ENCODE data around the gene TUBB6.

The TUBB6 gene

DNA sequence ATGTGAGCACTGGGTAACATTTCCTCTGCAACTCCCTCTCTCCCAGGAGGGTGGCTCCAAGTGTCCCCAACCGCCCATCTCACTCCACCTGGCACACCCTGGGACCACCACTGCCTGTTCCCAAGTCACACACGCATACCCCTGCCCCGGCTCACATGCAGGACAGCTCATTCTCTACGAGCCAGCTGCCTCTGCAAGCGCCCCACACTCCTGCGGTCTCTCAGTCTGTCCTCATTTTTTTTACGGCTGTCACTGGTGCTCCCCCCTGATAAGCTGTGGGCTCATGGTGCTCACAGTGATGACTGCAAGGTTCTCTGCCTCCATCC lies 38.2 kb downstream of the TUBB6 start:
- TF ChIP-seq, protein P1, sequence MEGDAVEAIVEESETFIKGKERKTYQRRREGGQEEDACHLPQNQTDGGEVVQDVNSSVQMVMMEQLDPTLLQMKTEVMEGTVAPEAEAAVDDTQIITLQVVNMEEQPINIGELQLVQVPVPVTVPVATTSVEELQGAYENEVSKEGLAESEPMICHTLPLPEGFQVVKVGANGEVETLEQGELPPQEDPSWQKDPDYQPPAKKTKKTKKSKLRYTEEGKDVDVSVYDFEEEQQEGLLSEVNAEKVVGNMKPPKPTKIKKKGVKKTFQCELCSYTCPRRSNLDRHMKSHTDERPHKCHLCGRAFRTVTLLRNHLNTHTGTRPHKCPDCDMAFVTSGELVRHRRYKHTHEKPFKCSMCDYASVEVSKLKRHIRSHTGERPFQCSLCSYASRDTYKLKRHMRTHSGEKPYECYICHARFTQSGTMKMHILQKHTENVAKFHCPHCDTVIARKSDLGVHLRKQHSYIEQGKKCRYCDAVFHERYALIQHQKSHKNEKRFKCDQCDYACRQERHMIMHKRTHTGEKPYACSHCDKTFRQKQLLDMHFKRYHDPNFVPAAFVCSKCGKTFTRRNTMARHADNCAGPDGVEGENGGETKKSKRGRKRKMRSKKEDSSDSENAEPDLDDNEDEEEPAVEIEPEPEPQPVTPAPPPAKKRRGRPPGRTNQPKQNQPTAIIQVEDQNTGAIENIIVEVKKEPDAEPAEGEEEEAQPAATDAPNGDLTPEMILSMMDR (IDR thresholded peaks at IDR 0.05; ENCODE audit: low read depth, low read length): no peak
- no peak overlapping the region for H3K4me3 ChIP-seq (replicated peaks in 1 of 2; ENCODE audit: low read depth in 2 of 2, low read length in 2 of 2)
- no peak for DNase-seq (ENCODE audit: low read depth in 2 of 2)

DNA sequence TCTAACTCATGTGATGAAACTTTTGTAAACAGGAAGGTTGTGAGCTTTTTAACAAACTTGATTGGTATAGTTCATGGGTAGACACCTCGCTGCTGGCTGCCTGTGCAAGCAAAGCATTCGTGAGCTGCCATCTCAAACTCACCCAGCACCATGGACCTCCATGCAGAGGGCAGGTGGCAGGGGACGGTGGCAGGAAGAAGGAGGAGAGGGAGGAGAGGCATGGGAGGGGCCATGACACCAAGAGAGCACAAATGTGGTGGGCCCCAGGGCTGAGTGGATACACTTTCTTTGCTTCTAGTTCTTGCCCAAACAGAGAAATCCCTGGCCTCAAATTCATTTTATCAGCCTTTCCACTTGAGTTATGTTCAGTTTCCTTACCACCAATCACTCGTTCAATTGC lies 39.9 kb downstream of the TUBB6 start:
- no peak for DNase-seq (ENCODE audit: low read depth in 2 of 2)
- H3K4me3 ChIP-seq (replicated peaks in 1 of 2; ENCODE audit: low read depth in 2 of 2, low read length in 2 of 2): no peak overlapping the region
- TF ChIP-seq, protein P1 (IDR thresholded peaks at IDR 0.05; ENCODE audit: low read depth, low read length): no peak

DNA sequence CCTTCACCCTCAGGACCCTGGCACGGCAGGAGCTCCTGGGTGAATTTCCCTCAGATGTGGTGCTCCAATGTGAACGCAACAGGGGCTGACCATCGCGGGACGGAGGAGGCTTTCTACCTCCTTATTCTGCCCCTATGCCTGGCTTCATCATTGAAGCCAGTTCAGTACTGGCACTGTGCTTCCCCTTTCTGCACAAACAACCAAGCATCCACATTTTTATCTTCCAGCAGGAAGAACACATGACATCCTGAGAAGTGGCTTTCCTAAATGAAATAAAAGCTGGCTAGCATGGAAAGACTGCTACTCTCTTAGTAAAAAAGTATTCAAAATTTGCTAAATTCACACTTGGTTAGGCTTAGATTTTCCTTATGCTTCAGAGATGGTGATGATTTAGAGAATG lies 44.1 kb downstream of the TUBB6 start:
- no peak overlapping the region for H3K4me3 ChIP-seq (replicated peaks in 1 of 2; ENCODE audit: low read depth in 2 of 2, low read length in 2 of 2)
- TF ChIP-seq, protein P1 (IDR thresholded peaks at IDR 0.05; ENCODE audit: low read depth, low read length): no peak
- DNase-seq (ENCODE audit: low read depth in 2 of 2): no peak

DNA sequence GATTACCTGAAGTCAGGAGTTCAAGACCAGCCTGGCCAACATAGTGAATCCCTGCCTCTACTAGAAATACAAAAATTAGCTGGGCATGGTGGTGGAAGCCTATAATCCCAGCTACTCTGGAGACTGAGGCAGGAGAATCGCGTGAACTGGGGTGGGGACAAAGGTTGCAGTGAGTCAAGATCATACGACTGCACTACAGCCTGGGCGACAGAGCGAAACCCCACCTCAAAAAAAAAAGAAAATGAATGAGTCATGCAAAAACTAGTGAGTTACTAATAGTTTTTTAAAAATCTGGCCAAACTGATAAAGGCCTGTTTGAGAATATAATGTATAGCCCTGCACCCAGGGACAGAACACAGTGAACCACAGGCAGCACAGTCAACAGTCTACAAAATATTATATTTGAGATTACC lies 51.5 kb downstream of the TUBB6 start:
- peak; percentile 54 to 74 for DNase-seq (ENCODE audit: low read depth in 2 of 2)
- TF ChIP-seq, protein P1 (IDR thresholded peaks at IDR 0.05; ENCODE audit: low read depth, low read length): no peak

DNA sequence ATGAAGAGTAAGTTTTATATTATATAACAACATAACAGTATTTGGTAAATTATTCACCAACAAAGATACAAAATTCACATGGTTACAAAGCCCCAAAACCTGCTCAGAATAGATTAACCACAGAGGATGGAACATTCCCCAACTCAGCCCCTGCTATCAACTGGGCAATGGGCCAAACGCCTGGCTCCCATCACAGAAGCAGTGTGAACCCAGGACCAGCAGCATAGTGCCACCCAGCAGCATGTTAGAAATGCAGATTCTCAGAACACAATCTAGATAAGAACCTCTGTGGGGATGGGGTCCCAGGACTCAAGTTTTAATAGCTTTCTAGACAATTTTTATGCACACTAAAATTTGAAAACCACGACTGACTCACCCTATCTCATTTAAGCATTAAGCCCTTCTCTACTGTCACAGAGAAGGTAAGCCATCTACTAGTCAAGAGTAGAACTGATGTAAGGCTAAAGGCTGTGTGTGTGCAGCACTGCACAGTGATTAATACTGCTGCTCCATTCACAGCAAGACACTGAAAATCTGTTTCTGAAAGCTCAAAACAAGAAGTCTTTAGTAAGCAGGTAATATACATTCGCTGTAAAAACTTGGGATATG lies 53.8 kb downstream of the TUBB6 start:
- TF ChIP-seq, protein P1 (IDR thresholded peaks at IDR 0.05; ENCODE audit: low read depth, low read length): no peak
- no peak overlapping the region for H3K4me3 ChIP-seq (replicated peaks in 1 of 2; ENCODE audit: low read depth in 2 of 2, low read length in 2 of 2)
- peak in 1 of 2 donors; percentile 33 for DNase-seq (ENCODE audit: low read depth in 2 of 2)

More for the DNA sequence above, 51.5 kb downstream of the TUBB6 start:
- H3K4me3 ChIP-seq (replicated peaks in 1 of 2; ENCODE audit: low read depth in 2 of 2, low read length in 2 of 2): no peak overlapping the region

DNA sequence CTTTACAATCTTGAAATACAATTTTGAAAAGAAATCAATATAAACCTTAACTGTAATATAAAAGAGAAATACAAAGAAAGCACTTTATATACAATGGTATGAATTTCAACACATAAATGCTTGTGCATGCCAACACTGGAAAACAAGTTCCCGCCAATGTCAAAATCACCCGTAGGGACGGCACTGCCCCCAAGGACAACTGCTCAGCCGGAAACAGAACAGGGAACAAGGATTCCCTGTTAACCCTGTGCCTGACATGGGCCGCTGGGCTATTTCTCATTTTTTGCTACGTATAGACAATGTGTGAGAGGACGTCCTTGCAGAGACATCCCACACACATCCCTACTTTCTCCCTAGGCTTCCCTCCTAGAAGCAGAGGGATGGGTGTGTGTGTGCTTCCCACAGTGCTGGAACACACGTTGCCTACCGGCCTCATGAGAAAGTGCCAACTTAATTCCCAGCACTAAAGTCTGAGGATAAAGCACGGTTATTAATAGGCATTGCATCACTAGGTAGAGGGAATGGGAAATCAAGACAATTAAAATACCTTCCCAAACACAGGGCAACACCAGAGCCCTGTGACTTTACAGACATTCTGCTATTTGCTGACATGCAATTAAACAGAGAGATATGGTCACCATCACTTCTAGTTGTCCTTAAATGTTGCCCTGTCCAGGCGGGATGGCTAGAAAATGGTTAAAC lies 54.6 kb downstream of the TUBB6 start:
- peak in 1 of 2 donors; percentile 27 for DNase-seq (ENCODE audit: low read depth in 2 of 2)
- H3K4me3 ChIP-seq (replicated peaks in 1 of 2; ENCODE audit: low read depth in 2 of 2, low read length in 2 of 2): no peak overlapping the region
- TF ChIP-seq, protein P1 (IDR thresholded peaks at IDR 0.05; ENCODE audit: low read depth, low read length): no peak
